K562 (cell line): Measurements from ENCODE around the gene GLRA1. TPM values are rescaled to one million over a fixed set of nuclear protein-coding genes. Genes with fewer than 3 reads are reported as not detected.

Experiments used
- ATAC-seq: fragments of 200-7000 bp; cut with Tn5 transposase; 3 replicates; pipeline ENCODE4 v1.9.1; 2020; ENCODE audit warnings: moderate library complexity
- BruUV-seq: library from RNA; stranded (reverse); fragments of 400-500 nt; replicated peaks from 2 replicates; lab custom pipeline; 2021; lab: Mats Ljungman, UMichigan
- CTCF ChIA-PET: fragments of 300-600 bp; formaldehyde crosslinking; extraction: SDS; loops from one replicate; lab custom pipeline; 2021; ENCODE audit warnings: low intra/inter-chr PET ratio; lab: Yijun Ruan, JAX
- POLR2A ChIA-PET: fragments of 300-600, 350-650 bp; sonication (Branson Sonifier 250); formaldehyde crosslinking; extraction: SDS; loops from one replicate; lab custom pipeline; 2021; ENCODE audit warnings: antibody characterized with exemption, inconsistent platforms; lab: Yijun Ruan, JAX
- DNase-seq, 4 experiments: peaks; one replicate each; pipeline versions ENCODE4 v3.0.0 to v3.0.0-alpha.2; 2011 to 2018; ENCODE audit warnings: low spot score in 3 of 4, mixed read lengths in 3 of 4; ENCODE audit errors: extremely low read depth in 1 of 4
- FAIRE-seq: peaks from 2 replicates; lab custom pipeline; 2011; peaks lifted over from hg19 to GRCh38; lab: Jason Lieb, UNC
- H2AFZ ChIP-seq: 2 replicates; pipeline ENCODE4 v1.6.0; 2011; ENCODE audit warnings: low read depth, low read length, control low read depth, inconsistent platforms
- H3K27ac ChIP-seq: fragments of 200-600 bp; 3 replicates; pipeline ENCODE4 v1.8.0; 2011; ENCODE audit warnings: low read depth, mild to moderate bottlenecking, control low read depth, inconsistent platforms, low read length, moderate library complexity, mixed read lengths; ENCODE audit errors: extremely low read depth
- H3K27me3 ChIP-seq, 2 experiments: fragments of 300-600 bp in 1 of 2; 2 replicates in 1 of 2; 3 replicates in 1 of 2; pipeline versions ENCODE4 v1.6.0 to v1.8.0; 2011; ENCODE audit warnings: inconsistent platforms in 2 of 2, low read length in 2 of 2, mild to moderate bottlenecking in 1 of 2, mixed read lengths in 1 of 2, moderate library complexity in 1 of 2; ENCODE audit not compliant: control insufficient read depth in 2 of 2, insufficient read depth in 2 of 2
- H3K36me3 ChIP-seq: fragments of 300-600 bp; 3 replicates; pipeline ENCODE4 v1.8.0; 2011; ENCODE audit warnings: mild to moderate bottlenecking, low read length, inconsistent platforms; ENCODE audit not compliant: control insufficient read depth, insufficient read depth
- H3K4me1 ChIP-seq, 2 experiments: fragments of 200-600 bp in 1 of 2; replicated peaks in 1 of 2; 2 replicates in 1 of 2; 3 replicates in 1 of 2; pipeline versions ENCODE4 v1.5.1 to v1.8.0; 2011; ENCODE audit warnings: inconsistent platforms in 2 of 2, low read length in 2 of 2, mild to moderate bottlenecking in 1 of 2, mixed read lengths in 1 of 2, moderate library complexity in 1 of 2; ENCODE audit not compliant: control insufficient read depth in 2 of 2, insufficient read depth in 2 of 2
- H3K4me2 ChIP-seq: 2 replicates; pipeline ENCODE4 v1.6.1; 2011; ENCODE audit warnings: low read length, control low read depth, inconsistent platforms, mixed read lengths; ENCODE audit not compliant: insufficient read depth
- H3K4me3 ChIP-seq: fragments of 200-600 bp; sonication (generic), shearing (Covaris generic); 2 replicates; pipeline ENCODE4 v1.5.1; 2016; ENCODE audit warnings: control low read depth, inconsistent platforms
- H3K79me2 ChIP-seq: fragments of 200-600 bp; 3 replicates; pipeline ENCODE4 v1.8.0; 2011; ENCODE audit warnings: low read length, inconsistent platforms; ENCODE audit not compliant: control insufficient read depth, insufficient read depth
- H3K9ac ChIP-seq, 2 experiments: 2 replicates each; pipeline versions ENCODE4 v1.6.0 to v1.6.1; 2011; ENCODE audit warnings: low read depth in 2 of 2, low read length in 2 of 2, control low read depth in 1 of 2, inconsistent platforms in 1 of 2, mild to moderate bottlenecking in 1 of 2, mixed read lengths in 1 of 2; ENCODE audit not compliant: insufficient read depth in 1 of 2
- H3K9me1 ChIP-seq: one replicate; pipeline ENCODE4 v1.6.0; 2011; ENCODE audit warnings: inconsistent platforms, mild to moderate bottlenecking, low read length, moderate library complexity; ENCODE audit not compliant: control insufficient read depth, insufficient read depth
- H3K9me3 ChIP-seq: replicated peaks from 2 replicates; pipeline ENCODE4 v1.5.1; 2011; ENCODE audit warnings: low read depth, low read length, inconsistent platforms; ENCODE audit not compliant: control insufficient read depth, insufficient read depth
- H4K20me1 ChIP-seq: replicated peaks from 2 replicates; pipeline ENCODE4 v1.6.1; 2011; ENCODE audit warnings: low read length, inconsistent platforms, mixed read lengths; ENCODE audit not compliant: control insufficient read depth, insufficient read depth
- DNMT1 ChIP-seq: fragments of 450-650 bp; IDR thresholded peaks from 2 replicates; pipeline ENCODE4 v1.6.1; 2016; ENCODE audit warnings: antibody characterized with exemption, mild to moderate bottlenecking
- FOXK2 ChIP-seq, 2 experiments: fragments of 450-650 bp; IDR thresholded peaks in 1 of 2; conservative IDR thresholded peaks in 1 of 2; 2 replicates each; pipeline ENCODE4 v1.6.1; 2016; ENCODE audit warnings: low read depth in 2 of 2, mild to moderate bottlenecking in 1 of 2
- HCFC1 ChIP-seq: IDR thresholded peaks from 2 replicates; pipeline ENCODE4 v1.6.1; 2012; ENCODE audit warnings: low read depth, low read length, improper control_type of control experiment
- MAFF ChIP-seq: IDR thresholded peaks from 2 replicates; pipeline ENCODE4 v1.6.1; 2012; ENCODE audit warnings: low read length, improper control_type of control experiment
- MBD2 ChIP-seq: sonication (generic); IDR thresholded peaks from 2 replicates; pipeline ENCODE4 v1.6.1; 2016; ENCODE audit warnings: low read depth, borderline replicate concordance
- MCM3 ChIP-seq: fragments of 450-650 bp; IDR thresholded peaks from 2 replicates; pipeline ENCODE4 v1.6.1; 2016
- MIER1 ChIP-seq: fragments of 450-650 bp; IDR thresholded peaks from 2 replicates; pipeline ENCODE4 v1.6.1; 2016; ENCODE audit warnings: antibody characterized with exemption, mild to moderate bottlenecking, low read depth
- MYC ChIP-seq, 2 experiments: fragments of 250-450 bp in 1 of 2; sonication (Bioruptor Pico) in 1 of 2; IDR thresholded peaks; 2 replicates each; pipeline versions ENCODE4 v1.5.1 to v1.6.1; 2012 to 2021; ENCODE audit warnings: low read depth in 2 of 2, borderline replicate concordance in 1 of 2, improper control_type of control experiment in 1 of 2, low read length in 1 of 2, mild to moderate bottlenecking in 1 of 2, moderate library complexity in 1 of 2
- NONO ChIP-seq, 2 experiments: fragments of 200-400 bp in 1 of 2; fragments of 450-650 bp in 1 of 2; formaldehyde crosslinking in 1 of 2; IDR thresholded peaks; 2 replicates each; pipeline ENCODE4 v1.6.1; 2017; ENCODE audit warnings: low read depth in 2 of 2, mild to moderate bottlenecking in 2 of 2, moderate library complexity in 2 of 2, low read length in 1 of 2
- PHF8 ChIP-seq: fragments of 200-600 bp; sonication (generic); IDR thresholded peaks from 2 replicates; pipeline ENCODE4 v1.6.1; 2012; ENCODE audit warnings: mixed run types, mild to moderate bottlenecking, inconsistent platforms, low read length, moderate library complexity, borderline replicate concordance
- RAD51 ChIP-seq: fragments of 450-650 bp; IDR thresholded peaks from 2 replicates; pipeline ENCODE4 v1.7.1; 2016; ENCODE audit warnings: low read depth, mild to moderate bottlenecking, borderline replicate concordance
- RBM15 ChIP-seq: fragments of 200-400 bp; formaldehyde crosslinking; IDR thresholded peaks from 2 replicates; pipeline ENCODE4 v1.6.1; 2018; ENCODE audit warnings: mild to moderate bottlenecking, low read length, moderate library complexity; ENCODE audit not compliant: insufficient read depth
- SMAD4 ChIP-seq: fragments of 250-450 bp; sonication (Bioruptor Pico); conservative IDR thresholded peaks from 2 replicates; pipeline ENCODE4 v1.8.0; 2021; ENCODE audit warnings: inconsistent platforms, mild to moderate bottlenecking, moderate library complexity
- ZC3H11A ChIP-seq: IDR thresholded peaks from 2 replicates; pipeline ENCODE4 v1.6.1; 2012; ENCODE audit warnings: low read depth, low read length, improper control_type of control experiment
- ZEB2 ChIP-seq: fragments of 450-650 bp; IDR thresholded peaks from 2 replicates; pipeline ENCODE4 v1.6.1; 2016
- ZNF699 ChIP-seq: fragments of 250-450 bp; sonication (Bioruptor Pico); IDR thresholded peaks from 2 replicates; pipeline ENCODE4 v1.8.0; 2021; ENCODE audit warnings: mild to moderate bottlenecking, moderate library complexity; ENCODE audit not compliant: insufficient replicate concordance
- WGBS: fragments of 100-300 bp; shearing (Covaris generic); methylation state at CpG from one replicate; pipeline ENCODE4 v1.1.6; 2016; ENCODE audit warnings: low coverage, mixed read lengths; ENCODE audit not compliant: insufficient coverage; ENCODE audit errors: missing lambda C conversion rate; 5-methylcytosine and 5-hydroxymethylcytosine counted together
- in situ Hi-C: fragments of 300-500 bp; cut with MboI; formaldehyde crosslinking; loops from 4 replicates; pipeline ENCODE4 v1.15.0; 2018; ENCODE audit warnings: inconsistent platforms, mixed read lengths
- intact Hi-C: fragments of 100-400 bp; cut with micrococcal nuclease; formaldehyde crosslinking; loops from 2 replicates; pipeline ENCODE4 v1.14.2; 2022
- polyA plus RNA-seq, 8 experiments: library from polyadenylated mRNA; depleted of rRNA in 4 of 8; stranded (reverse) in 5 of 8; unstranded in 3 of 8; fragments of >200 nt; fragmentation: Nextera tagmentation in 2 of 8; fragmentation: Illumina TruSeq in 1 of 8; extraction: Ambion mirVana in 2 of 8; extraction: Trizol in 1 of 8; gene quantifications; 2 replicates each; pipeline versions ENCODE4 v1.2.1 to v1.2.3, GENCODE V29; 2011 to 2014; ENCODE audit warnings: inconsistent platforms in 1 of 8, missing spikeins in 1 of 8
- total RNA-seq, 7 experiments: library from RNA; depleted of rRNA in 6 of 7; stranded (reverse); fragments of >200 nt in 6 of 7; fragmentation: Illumina TruSeq in 2 of 7; extraction: Trizol in 2 of 7; gene quantifications; 2 replicates each; pipeline versions ENCODE4 v1.2.1 to v1.2.3, GENCODE V29; 2011 to 2021; ENCODE audit warnings: low replicate concordance in 1 of 7
- TF ChIP-seq, protein P1 (sequence below): fragments of 200-800 bp; sonication (Bioruptor generic); IDR thresholded peaks from 2 replicates; pipeline ENCODE4 v1.6.1; 2017; ENCODE audit warnings: missing genetic modification characterization, missing compliant biosample characterization

GLRA1 gene
- total and polyA plus RNA-seq, 9 of the 15 experiments (the other 6 are each of a cell fraction or from before 2014, with no cell fraction given) = not detected

DNA sequence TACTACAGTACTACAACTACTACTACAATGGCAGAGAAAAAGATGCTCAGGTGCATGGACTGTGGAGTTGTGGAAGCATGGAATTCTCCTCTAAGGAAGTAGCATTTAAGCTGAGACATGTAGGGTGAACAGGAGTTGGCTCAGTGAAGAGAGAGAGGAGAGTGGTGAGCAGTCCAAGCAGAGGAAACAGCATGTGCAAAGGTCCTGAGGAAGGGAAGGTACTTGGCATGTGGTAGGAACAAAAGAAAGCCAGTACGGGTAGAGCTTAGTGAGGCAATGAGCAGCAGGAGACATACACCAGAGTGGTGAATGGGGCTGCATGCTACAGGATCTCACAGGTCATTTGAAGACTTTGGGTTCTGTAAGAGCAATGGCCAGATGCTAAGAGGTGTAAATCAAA lies 41.4 kb upstream of the GLRA1 start:
- H2AFZ ChIP-seq = no peak overlapping the region
- intact Hi-C loops = no loop called here
- no peaks in the 10 kb centered on the region for H3K79me2 ChIP-seq
- DNase-seq (no peak), FAIRE-seq (no peak), ATAC-seq (no peak)
- no peak overlapping the region for H3K9ac ChIP-seq
- H3K9me3 ChIP-seq = no peaks in the 10 kb centered on the region
- H3K4me2 ChIP-seq = no peak overlapping the region
- no peaks in the 10 kb centered on the region for H3K9me1 ChIP-seq
- POLR2A ChIA-PET = interaction anchor here (0.7 kb wide), 1 partner anchor 120 kb away, joined by 3 read pairs; no protein-coding TSS in a partner anchor
- H3K4me3 ChIP-seq = no peak overlapping the region
- H3K4me1 ChIP-seq = no peaks in the 10 kb centered on the region
- H3K27me3 ChIP-seq = no peaks in the 10 kb centered on the region
- 9% methylated on average over 1 of the region's 1 CpG for WGBS
- no peaks in the 10 kb centered on the region for H3K36me3 ChIP-seq
- no TSS peak for BruUV-seq
- in situ Hi-C loops = no loop called here
- CTCF ChIA-PET = no interaction called here
- H4K20me1 ChIP-seq = no peaks in the 10 kb centered on the region
- no peak for TF ChIP-seq FOXK2 (conservative IDR thresholded peaks at IDR 0.05 in 1 of 2, IDR thresholded peaks at IDR 0.05 in 1 of 2; ENCODE audit: low read depth in 2 of 2)
- no peak for TF ChIP-seq PHF8
- TF ChIP-seq MIER1 = no peak
- TF ChIP-seq SMAD4 = no peak
- no peak for TF ChIP-seq RBM15
- TF ChIP-seq, protein P1, sequence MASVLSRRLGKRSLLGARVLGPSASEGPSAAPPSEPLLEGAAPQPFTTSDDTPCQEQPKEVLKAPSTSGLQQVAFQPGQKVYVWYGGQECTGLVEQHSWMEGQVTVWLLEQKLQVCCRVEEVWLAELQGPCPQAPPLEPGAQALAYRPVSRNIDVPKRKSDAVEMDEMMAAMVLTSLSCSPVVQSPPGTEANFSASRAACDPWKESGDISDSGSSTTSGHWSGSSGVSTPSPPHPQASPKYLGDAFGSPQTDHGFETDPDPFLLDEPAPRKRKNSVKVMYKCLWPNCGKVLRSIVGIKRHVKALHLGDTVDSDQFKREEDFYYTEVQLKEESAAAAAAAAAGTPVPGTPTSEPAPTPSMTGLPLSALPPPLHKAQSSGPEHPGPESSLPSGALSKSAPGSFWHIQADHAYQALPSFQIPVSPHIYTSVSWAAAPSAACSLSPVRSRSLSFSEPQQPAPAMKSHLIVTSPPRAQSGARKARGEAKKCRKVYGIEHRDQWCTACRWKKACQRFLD (CRISPR knock-in tag) = no peak
- no peak for TF ChIP-seq MCM3
- no peak for TF ChIP-seq RAD51
- no peak for TF ChIP-seq ZNF699 (CRISPR knock-in tag)
- TF ChIP-seq MBD2 = no peak
- TF ChIP-seq ZC3H11A = no peak
- no peak for TF ChIP-seq DNMT1
- TF ChIP-seq NONO (IDR thresholded peaks at IDR 0.05; ENCODE audit: low read depth in 2 of 2, low read length in 1 of 2) = no peak
- TF ChIP-seq ZEB2 = no peak
- no peak for TF ChIP-seq HCFC1
- TF ChIP-seq MYC (IDR thresholded peaks at IDR 0.05; ENCODE audit: low read depth, low read length) = no peak
- no peak for TF ChIP-seq MYC (CRISPR knock-in tag; IDR thresholded peaks at IDR 0.05; ENCODE audit: borderline replicate concordance, low read depth)
- TF ChIP-seq MAFF = no peak
- no peak overlapping the region for H3K27ac ChIP-seq
